ENCODE data around the gene ADM5. TPM values are rescaled to one million over a fixed set of nuclear protein-coding genes. Genes with fewer than 3 reads are reported as not detected.

ADM5 gene
- polyA plus RNA-seq, 3 donors: 1.2 TPM; not detected in 2

GRCh38 chr19:49690656-49691242 lies 1.4 kb downstream of the ADM5 start, which contains the start of gene CPT1C:
Gene CPT1C, plus strand, starts transcription at chr19:49691116. Its CDS starts 1,137 bp downstream, at chr19:49692253.
- Mint-ChIP-seq H3K27me3 (ENCODE audit: low read depth in 3 of 3) (peaks cover 52 to 53% (median 53%) of the 10 kb centered on the region in 3 donors), H3K4me3 (peak within 1 kb of the TSS; percentile 72 to 93), H3K9me3 (peaks cover 0 to 19% (median 8%) of the 10 kb centered on the region in 7 donors), H3K36me3 (peaks cover 35% of the 10 kb centered on the region in 2 donors), H3K4me1 (peaks cover 37% of the 10 kb centered on the region), H3K27ac (peak within 1 kb of the TSS in 2 of 7 donors; percentile 41 to 51)
- Histone ChIP-seq H3K27ac (ENCODE audit: low read depth in 1 of 2, low read length in 2 of 2) (no peak within 1 kb of the TSS), H3K4me1 (ENCODE audit: control insufficient read depth in 1 of 2, insufficient read depth in 2 of 2, low read length in 2 of 2) (peaks cover 29 to 34% of the 10 kb centered on the region in 2 donors), H2AFZ (ENCODE audit: insufficient read depth, low read depth, low read length, poor library complexity, severe bottlenecking) (peak within 1 kb of the TSS; percentile 65), H3K79me2 (ENCODE audit: insufficient read depth, low read length) (no peaks in the 10 kb centered on the region), H3K4me2 (replicated peaks; ENCODE audit: extremely low read depth, low read length, poor library complexity, severe bottlenecking) (peak within 1 kb of the TSS; percentile 67), H3K9me3 (replicated peaks in 1 of 2; ENCODE audit: control insufficient read depth in 1 of 2, insufficient read depth in 1 of 2, low read length in 2 of 2) (peaks cover 0 to 11% of the 10 kb centered on the region in 2 donors), H3K27me3 (ENCODE audit: control insufficient read depth in 2 of 2, insufficient read depth in 2 of 2, low read length in 2 of 2) (peaks cover 17 to 42% of the 10 kb centered on the region in 2 donors), H4K20me1 (ENCODE audit: insufficient read depth, low read length) (peaks cover 5% of the 10 kb centered on the region), H3K4me3 (replicated peaks in 1 of 3; ENCODE audit: low read depth in 2 of 3, low read length in 3 of 3) (peak within 1 kb of the TSS in 2 of 3 experiments; percentile 3 to 63), H3K36me3 (replicated peaks in 1 of 2; ENCODE audit: control insufficient read depth in 1 of 2, insufficient read depth in 2 of 2, low read length in 2 of 2) (peaks cover 7% of the 10 kb centered on the region in 2 donors), H3K9ac (ENCODE audit: insufficient read depth, low read length, poor library complexity, severe bottlenecking) (peak within 1 kb of the TSS; percentile 21)
- intact Hi-C loops (cut with micrococcal nuclease): no loop called here
- no peak for DNase-seq
- WGBS (ENCODE audit: insufficient coverage): 4% methylated on average over 34 of the region's 38 CpGs
- no peak for TF ChIP-seq CTCF (IDR thresholded peaks at IDR 0.05)

DNA sequence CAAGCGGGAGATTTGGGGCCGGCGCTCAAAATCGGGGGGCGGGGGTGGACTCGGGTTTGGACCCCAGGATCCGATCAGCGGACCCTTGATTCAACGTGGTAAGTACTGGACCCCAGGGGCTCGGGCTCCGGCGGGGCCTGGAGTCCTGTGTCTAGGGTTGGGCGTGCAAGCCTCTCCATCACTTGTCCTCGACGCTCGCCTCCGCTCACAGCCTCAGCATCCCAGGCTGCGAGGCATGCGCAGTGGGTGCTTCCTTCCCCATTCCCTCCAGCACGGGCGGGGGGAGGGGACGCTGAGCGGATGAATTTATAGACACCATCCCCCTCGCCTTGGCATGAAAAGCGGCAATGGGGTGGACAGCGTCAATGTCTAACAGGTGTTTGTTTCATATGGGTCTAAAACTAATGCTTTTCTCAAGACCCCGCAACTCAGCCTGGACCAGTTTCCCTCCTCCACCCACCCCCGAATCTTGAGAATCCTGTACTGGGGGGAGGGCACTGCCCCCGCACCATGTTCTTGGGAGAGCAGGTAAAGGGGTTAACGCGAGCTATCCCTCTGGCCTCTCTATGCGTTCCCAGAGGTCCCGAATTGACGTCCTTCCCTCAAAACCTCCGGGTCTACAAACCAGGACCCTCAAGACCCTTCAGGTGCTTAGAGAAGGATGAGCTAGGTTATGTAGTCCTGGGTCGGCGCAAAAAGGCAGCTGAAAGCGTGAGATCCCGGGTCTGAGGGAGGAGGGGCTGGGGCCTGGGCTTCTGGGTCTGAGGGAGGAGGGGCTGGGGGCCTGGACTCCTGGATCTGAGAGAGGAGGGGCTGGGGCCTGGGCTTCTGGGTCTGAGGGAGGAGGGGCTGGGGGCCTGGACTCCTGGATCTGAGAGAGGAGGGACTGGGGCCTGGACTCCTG lies 2.1 kb downstream of the ADM5 start:
- TF ChIP-seq CTCF (IDR thresholded peaks at IDR 0.05): no peak
- peaks cover 37% of the 10 kb centered on the region for H3K4me1 Mint-ChIP-seq
- H3K4me1 ChIP-seq (ENCODE audit: control insufficient read depth in 1 of 2, insufficient read depth in 2 of 2, low read length in 2 of 2): peaks cover 29 to 34% of the 10 kb centered on the region in 2 donors
- 24% methylated on average over 20 of the region's 39 CpGs for WGBS (ENCODE audit: insufficient coverage)
- no peak overlapping the region for H3K27ac ChIP-seq (ENCODE audit: low read depth in 1 of 2, low read length in 2 of 2)
- no peaks in the 10 kb centered on the region for H3K79me2 ChIP-seq (ENCODE audit: insufficient read depth, low read length)
- H4K20me1 ChIP-seq (ENCODE audit: insufficient read depth, low read length): peaks cover 5% of the 10 kb centered on the region
- no peaks in the 10 kb centered on the region for H3K36me3 ChIP-seq (replicated peaks in 1 of 2; ENCODE audit: control insufficient read depth in 1 of 2, insufficient read depth in 2 of 2, low read length in 2 of 2)
- intact Hi-C loops (cut with micrococcal nuclease): no loop called here
- H3K9ac ChIP-seq (ENCODE audit: insufficient read depth, low read length, poor library complexity, severe bottlenecking): peak overlapping the region; percentile 21
- peaks cover 29 to 30% of the 10 kb centered on the region in 2 donors for H3K36me3 Mint-ChIP-seq
- H3K9me3 Mint-ChIP-seq: peaks cover 0 to 19% (median 8%) of the 10 kb centered on the region in 7 donors
- peaks cover 52 to 53% (median 53%) of the 10 kb centered on the region in 3 donors for H3K27me3 Mint-ChIP-seq (ENCODE audit: low read depth in 3 of 3)
- H3K4me3 Mint-ChIP-seq: peak overlapping the region; percentile 72 to 93
- H3K9me3 ChIP-seq (replicated peaks in 1 of 2; ENCODE audit: control insufficient read depth in 1 of 2, insufficient read depth in 1 of 2, low read length in 2 of 2): peaks cover 0 to 11% of the 10 kb centered on the region in 2 donors
- peak overlapping the region; percentile 65 for H2AFZ ChIP-seq (ENCODE audit: insufficient read depth, low read depth, low read length, poor library complexity, severe bottlenecking)
- no peak for DNase-seq
- H3K4me2 ChIP-seq (replicated peaks; ENCODE audit: extremely low read depth, low read length, poor library complexity, severe bottlenecking): peak overlapping the region; percentile 67
- peak overlapping the region in 1 of 3 experiments; percentile 63 for H3K4me3 ChIP-seq (replicated peaks in 1 of 3; ENCODE audit: low read depth in 2 of 3, low read length in 3 of 3)
- H3K27ac Mint-ChIP-seq: no peak overlapping the region
- H3K27me3 ChIP-seq (ENCODE audit: control insufficient read depth in 2 of 2, insufficient read depth in 2 of 2, low read length in 2 of 2): peaks cover 17 to 42% of the 10 kb centered on the region in 2 donors

Data from CD14-positive monocyte (primary cell).